GM12878 (cell line): ENCODE data around the gene SRM.

Experiments
- JUNB ChIP-seq: IDR thresholded peaks from 2 replicates; pipeline ENCODE4 v1.6.1; 2016; ENCODE audit warnings: antibody characterized with exemption, mild to moderate bottlenecking
- RCOR1 ChIP-seq: conservative IDR thresholded peaks from 2 replicates; pipeline ENCODE4 v1.6.1; 2012; ENCODE audit warnings: low read depth, low read length, improper control_type of control experiment
- TF ChIP-seq, protein P1 (sequence below): IDR thresholded peaks from 2 replicates; pipeline ENCODE4 v1.6.1; 2012; ENCODE audit warnings: low read depth, low read length, improper control_type of control experiment

DNA sequence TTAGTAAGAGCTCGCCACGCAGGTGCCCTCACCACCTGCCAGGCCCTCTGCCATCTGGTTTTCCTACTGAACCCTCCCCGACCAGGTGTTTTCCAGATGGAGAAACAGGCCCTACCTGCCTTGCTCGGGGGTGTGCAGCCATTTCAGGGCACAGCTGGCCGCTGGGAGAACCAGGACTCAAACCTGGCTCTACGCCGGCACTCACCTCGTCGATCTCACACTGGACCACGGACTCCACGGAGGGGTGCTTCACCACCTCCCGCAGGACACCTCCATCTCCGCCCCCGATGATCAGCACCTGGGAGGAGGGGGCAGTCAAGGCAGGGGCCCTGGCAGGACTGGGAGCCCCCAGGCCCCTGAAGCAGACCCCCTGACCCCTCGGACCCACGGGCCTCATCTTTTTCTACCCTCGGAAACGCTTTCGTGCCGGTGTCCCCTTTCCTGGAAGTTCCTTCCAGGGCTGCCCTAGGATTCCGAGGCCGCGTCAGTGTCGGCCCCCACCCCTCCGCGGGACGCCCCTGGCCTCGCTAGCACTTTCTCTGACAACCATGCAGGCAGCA, 1.1 kb downstream of the SRM start:
- TF ChIP-seq, protein P1, sequence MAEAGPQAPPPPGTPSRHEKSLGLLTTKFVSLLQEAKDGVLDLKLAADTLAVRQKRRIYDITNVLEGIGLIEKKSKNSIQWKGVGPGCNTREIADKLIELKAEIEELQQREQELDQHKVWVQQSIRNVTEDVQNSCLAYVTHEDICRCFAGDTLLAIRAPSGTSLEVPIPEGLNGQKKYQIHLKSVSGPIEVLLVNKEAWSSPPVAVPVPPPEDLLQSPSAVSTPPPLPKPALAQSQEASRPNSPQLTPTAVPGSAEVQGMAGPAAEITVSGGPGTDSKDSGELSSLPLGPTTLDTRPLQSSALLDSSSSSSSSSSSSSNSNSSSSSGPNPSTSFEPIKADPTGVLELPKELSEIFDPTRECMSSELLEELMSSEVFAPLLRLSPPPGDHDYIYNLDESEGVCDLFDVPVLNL, result no peak
- no peak for TF ChIP-seq JUNB
- TF ChIP-seq RCOR1, result no peak
